RPMI8226 (cell line): ENCODE data around the gene RNF214.

ENCODE experiments used
- DNase-seq: peaks from one replicate; pipeline ENCODE4 v3.0.0-alpha.2; 2015

Gene RNF214

DNA sequence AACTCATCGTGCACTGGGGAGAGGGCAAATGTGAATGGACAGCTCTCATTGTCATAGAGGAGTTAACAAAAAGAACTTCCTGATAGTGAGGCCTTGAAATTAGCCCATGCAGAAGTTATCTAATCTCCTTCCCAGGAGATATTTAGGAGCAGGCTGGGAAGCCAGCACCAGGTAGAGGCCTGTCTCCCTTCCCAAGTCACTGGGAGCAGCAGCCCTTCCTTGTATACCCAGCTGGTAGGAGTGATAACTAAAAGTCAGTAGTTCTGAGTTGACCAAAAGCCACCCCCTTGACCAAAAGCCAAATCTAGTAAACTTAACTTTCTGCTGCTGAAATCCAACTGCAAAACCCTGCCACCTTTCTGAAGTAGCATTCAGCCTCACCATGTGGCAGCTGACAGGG lies 57.3 kb downstream of the RNF214 start:
- DNase-seq: no peak

DNA sequence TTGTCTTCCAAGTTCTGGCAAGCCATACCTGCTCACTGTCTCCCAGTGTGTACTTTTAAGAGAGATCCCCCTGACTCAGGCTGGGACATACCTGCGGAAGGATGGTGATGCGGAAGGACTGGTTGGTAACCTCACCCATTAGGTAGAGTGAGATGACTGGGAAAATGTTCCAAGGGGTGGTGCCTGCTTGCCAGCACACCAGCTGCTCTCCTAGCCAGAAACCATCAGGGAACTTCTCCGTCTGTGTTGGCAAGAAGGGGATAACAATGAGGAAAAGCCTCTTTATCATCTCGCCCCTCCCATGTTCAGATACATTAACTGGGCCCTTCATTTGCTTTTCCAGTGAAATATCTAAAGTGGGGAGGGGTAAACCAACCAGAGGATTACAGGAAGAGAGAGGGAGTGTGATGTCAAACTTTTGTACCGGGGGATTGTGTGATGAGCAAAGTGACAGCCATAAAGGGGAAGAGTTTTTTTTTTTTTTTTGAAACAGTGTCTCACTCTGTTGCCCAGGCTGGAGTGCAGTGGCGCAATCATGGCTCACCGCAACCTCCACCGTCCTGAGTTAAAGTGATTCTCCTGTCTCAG lies 58.4 kb downstream of the RNF214 start, which contains the start of gene BACE1-AS:
Gene BACE1-AS (plus strand): TSS at position 538 of the 588 bp plus-strand sequence.
- DNase-seq: no peak

DNA sequence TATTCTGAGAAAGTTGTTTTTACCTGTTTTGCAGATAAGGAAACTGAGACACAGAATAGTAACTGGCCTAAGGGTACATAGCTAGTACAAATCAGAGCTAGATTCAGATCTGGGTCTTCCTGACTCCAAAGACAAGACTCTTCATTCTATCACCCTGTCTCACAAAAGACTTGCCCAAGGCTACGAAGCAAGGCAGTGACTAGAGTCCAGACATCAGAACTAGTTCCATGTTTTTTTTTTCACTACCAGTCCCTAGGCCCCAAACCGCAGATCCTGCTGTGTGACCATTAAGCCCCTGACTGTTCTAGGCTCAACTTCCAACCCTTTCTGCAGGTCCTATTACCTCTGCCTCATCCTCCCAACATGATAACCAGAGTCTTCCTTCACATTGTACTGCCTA lies 60.1 kb downstream of the RNF214 start:
- no peak for DNase-seq

DNA sequence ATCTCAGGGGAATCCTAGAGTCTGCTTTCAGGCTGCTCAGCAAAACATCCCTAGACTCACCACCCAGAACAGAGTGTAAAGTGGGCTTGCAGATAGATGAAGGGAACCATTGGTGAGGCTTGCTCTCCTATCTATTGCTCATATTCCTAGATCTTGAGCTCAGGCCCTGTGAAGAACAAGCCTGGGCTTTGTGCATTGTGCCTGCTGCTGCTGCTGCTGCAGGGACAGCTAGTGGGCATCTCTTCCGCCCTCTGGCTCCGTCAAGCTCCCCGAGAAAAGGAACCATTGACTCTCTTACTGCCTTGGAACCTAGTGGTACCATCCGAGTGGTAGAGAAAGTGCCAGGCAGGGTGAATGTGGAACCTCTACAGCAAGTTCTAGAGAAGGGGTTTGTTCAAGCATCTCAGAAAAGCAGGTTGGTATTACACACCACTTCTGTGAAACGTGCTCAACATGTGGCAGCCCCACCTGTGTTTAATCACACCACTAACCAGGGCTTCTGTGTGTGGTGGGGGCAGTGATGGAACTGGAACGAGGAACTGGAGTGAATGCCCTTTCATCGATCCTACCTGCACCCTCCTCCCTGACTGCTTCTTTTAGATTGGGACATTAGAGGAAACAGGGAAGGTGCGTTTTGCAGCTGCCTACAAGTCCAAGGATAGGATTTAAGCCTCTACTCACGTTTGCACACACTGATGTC lies 63.1 kb downstream of the RNF214 start:
- no peak for DNase-seq

DNA sequence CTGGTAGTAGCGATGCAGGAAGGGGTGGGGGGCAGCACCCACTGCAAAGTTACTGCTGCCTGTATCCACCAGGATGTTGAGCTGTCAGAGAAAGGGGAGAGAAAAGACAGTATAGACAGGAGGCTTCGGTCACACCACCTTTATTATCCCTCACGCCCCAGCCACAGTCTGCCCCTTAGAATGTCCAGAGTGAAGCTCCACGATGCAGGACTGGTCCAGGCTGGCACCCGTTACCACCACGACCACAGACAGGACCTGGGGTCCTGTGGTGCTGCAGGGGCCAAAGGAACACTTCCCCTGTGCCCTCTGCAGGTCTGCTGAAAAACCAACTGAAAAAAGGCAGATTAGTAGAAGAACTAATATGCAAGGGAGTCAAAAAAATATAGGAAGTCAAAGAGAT lies 64.4 kb downstream of the RNF214 start:
- no peak for DNase-seq

DNA sequence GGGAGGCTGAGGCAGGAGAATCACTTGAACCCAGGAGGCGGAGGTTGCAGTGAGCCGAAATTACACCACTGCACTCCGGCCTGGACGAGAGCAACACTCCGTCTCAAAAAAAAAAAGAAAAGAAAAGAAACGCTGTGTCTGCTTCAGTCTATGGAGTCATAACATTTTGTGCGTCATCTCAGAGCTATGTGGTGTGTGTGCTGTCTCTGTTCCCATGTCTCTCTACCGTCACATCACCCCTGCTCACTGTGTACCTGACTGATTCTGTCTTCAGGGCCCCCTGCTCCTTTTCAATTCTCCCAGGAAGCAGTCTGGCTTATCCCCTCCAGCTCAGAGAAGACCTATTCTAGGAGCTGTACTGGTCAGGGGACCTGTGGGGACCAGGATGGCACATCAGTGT lies 65.7 kb downstream of the RNF214 start:
- no peak for DNase-seq

DNA sequence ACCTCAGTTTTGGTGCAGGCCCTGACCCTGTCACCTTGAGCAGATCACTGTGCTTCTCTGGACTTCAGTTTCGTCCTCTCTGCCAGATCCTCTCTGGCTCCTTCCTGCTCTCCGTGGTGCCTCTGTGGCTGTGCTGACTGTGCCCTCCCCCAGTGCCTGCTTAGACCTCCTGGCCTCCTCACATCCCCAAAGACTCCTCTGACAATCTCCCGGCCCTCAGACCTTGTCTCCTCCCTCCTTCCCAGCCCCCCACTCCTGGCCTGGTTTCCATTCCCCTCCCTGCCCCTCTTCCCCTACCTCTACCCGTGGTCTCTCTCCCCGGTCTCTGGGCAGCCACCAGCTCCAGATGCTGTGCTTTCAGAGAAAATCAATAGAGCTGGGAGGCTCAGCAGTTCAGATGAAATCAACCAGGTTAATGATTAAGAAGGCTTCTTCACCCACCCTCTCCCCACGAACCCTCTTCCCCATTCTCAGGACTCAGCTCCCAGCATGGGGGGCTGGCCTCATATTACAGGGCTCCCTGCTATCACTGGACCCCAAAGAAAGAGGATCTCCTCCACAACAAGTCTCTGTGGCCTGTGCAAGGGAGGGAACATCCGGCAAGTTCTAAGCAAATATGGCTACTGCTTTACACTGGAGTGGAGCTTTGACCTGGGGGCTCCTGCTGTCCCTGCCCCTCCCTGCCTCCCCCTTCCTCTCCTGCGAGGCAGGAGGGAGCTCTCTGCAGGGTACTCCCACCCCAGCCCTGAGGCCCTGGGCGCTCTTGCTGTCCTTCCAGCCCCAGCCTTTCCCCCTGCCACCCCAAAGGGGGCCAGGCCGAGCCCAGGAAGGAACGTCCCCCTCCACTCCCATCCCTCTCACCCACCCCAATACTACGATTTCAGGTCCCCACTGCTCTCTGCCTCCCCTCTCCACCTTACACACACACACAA lies 67.1 kb downstream of the RNF214 start:
- no peak for DNase-seq

DNA sequence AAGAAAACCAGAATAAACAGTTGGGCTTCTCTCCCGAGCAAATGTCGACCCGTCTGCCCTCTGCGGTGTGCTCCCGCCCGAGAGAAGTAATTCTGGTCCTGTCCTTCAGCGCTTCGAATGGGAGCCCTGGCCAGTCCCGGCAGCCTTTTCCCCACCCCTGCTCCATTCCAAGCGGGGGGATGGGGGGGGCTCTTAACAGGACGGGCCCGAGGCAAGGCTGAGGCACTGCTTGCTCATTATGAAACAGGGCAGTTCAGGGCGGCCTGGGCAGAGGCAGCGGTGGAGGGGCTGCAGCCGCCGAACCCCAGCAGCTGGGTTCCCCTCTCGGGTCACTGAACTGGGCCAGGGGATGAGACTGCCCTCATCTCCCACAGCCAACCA lies 67.8 kb downstream of the RNF214 start:
- DNase-seq: no peak

DNA sequence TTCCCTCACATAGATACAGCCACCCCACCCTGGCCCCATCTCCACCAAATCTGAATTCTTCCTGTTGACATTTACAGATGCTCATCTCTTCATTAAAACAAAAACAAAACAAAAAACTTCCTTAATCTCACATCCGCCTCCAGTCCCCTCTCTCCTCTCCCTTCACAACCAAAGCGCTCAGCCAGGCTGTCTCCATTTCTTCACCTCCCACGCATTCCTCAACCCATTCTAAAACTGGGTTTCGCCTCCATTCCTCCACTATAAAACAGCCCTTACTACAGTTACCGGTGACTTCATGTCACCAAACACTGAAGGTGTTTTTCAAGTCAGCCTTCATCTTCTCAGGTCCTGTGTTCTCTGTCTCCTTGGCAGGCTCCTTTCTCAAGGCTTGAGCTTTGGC lies 68.3 kb downstream of the RNF214 start:
- DNase-seq: no peak

DNA sequence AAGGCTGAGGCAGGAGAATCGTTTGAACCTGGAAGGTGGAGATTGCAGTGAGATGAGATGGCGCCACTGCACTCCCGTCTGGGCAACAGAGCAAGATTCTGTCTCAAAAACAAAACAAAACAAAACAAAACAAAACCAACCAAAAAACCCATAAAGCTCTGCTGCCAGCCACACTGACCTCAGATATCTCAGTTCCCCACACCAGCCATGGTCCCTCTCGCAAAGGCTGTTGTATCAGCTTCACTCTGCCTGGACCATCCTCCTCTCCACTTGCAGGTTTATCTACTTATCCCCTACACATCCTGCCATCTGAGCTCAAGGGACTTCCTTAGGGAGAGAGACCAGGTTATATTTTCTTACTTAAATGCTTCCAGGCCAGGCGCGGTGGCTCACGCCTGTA lies 69.8 kb downstream of the RNF214 start:
- DNase-seq: no peak

DNA sequence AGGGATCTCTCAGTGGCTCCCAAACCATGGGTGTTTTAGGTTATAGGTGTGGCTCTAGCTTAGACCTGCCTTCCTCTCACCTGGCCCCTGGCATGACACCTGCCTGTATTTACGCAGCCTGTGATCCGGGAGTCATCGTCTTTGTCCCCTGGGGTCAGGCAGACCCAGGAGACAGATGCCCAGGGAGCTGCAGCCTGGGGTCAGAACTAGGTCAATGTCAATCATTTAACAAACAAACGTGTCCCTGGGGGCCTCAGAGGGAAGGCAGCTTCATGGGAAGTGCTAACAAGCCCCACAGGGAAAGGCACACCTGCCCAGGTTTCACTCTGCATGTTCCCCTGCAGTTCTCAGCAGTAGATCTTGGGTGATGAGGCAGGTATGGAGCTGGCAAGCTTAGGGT lies 70.6 kb downstream of the RNF214 start:
- no peak for DNase-seq

DNA sequence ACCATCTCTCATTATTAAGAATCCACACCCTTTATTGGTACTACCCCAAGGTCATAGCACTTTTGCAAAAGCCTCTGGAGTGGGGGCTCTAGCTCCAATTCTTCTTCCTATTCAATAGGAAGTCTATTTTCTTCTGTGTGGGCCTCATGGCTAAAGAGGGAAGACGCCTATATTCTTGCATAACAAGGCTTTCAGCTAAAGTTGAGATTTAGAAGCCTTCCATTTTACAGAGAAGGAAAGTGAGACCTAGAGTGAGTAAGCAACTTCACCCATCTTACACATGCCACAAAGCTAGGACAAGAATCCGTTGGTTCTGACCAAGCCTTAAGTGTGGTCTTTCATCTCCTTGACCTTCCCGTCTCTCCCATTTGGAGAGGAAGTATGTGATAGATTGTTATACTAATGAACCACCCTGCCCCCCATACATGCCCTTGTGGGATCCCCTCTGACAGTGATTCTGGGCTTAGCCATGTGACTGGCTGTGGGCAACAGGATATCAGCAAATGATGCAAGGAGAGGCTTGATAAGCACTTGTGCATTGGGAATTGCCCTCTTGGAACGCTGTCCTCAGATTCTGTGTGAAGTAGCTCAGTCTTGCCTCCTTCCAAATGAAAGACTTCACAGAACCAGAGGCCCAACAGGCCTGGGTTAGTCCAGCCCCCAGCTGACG lies 71.3 kb downstream of the RNF214 start:
- DNase-seq: no peak

DNA sequence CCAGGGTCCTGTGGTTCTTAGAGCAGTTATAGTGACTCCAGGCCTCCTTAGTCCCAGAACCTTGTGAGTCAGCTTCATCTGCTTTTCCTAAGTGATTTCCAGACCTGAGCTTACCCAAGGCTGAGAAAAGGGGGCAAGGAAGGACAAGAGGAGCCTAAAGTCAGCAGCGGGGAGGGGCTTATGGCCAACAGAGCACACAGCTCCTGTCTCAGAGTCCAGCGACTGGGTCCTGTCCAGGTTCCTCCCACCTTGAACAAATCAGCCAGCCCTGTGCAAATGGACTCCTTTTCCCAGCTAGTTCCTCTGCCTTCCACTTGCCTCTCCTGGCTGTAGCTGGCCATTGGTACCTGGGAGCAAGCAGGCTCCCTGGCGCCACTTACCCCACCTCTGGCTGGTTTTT lies 72.7 kb downstream of the RNF214 start:
- DNase-seq: no peak

DNA sequence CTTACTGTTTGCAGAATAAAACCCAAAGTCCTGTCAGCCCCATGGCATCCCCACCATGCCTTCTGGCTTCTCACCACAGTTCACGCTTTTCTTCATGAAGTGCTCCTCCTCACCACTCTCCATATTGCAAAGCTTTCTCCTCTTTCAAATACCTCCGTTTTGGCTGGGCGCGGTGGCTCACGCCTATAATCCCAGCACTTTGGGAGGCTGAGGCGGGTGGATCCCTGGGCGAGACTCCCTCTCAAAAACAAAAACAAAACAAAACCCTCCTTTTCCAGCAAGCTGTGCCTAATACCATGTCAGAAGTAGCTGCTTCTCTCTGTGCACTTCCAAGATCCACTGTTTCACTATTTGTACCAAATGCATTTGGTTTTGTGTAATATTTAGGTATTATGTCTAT lies 76.8 kb downstream of the RNF214 start:
- DNase-seq: no peak

DNA sequence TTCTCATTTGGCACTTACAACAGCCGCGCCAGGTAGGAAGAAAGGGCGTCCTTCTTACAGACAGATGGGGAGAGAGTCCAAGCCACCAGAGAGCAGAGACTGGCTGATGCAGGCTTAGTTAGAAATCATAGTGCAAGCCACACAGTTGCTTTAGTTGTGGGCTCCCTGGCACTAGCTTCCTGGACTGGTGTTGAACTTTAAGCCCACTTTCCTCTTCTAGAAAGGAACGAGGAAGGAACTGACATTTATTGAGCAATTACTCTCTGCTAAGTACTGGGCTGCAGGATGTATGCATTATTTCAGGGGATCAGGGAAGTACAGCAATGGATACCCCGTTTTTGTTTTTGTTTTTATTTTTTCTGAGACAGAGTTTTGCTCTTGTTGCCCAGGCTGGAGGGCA lies 80.6 kb downstream of the RNF214 start:
- no peak for DNase-seq

DNA sequence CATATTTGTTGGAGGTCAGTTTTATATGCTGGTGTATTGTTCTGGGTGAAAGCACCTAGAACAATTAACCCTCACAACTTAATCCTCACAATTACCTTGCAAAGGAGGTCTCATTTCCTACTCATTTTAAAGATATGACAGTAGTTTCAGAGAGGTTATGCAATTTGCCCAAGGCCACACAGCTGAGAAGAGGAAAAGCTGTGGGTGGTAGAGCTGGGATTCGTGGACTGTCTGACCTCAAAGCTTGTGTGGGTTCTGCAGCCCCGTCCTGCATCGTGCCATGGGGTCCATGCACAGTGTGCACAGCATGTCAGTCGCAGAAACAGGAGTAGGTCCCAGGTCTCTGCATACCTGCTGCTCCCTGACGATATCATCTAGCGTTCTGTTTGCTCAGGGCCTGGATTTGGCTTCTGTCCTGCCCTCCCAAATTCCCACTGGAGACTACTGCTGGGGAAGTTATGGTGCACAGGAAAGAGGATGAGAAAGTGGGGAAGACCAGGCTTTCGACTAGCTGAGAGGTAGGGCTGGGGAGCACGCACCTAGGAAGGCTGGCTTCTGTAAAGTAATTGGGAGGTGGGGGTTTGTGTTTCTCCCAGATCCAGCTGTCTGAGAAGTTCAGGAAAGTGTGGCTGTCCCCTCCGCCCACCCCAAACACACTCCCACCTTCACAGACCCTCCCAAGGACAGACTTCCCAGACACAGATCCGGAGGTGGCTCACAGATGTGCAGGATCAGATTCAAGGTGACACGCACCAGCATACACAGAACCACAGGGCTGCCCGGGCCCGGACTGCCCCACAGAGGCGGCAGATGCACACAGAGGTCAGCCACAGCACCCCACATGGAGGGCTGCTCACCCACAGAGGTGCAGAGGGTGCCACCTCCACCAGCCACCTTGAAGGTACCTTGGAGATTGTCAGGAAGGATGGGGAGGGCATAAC lies 81.6 kb downstream of the RNF214 start:
- no peak for DNase-seq

DNA sequence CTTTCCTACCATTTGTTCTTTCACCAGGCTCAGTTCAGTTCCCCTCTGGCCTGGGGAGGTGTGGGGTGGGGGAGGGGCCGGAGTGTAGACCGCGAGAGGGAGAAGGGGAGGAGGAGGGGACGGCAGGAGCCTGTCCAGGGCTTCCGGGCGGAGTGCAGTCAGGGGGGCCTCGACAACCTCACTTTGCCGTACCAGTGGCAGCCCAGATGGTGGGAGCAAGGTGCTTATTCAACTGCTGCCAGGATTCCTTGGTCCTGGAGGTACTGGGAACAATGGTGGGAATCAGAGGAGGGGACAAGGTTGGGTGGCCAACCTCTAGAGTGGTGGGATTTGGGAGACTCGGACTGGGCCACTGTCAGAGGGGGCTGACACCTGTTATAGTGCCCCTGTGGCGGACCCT lies 82.4 kb downstream of the RNF214 start:
- DNase-seq: no peak

DNA sequence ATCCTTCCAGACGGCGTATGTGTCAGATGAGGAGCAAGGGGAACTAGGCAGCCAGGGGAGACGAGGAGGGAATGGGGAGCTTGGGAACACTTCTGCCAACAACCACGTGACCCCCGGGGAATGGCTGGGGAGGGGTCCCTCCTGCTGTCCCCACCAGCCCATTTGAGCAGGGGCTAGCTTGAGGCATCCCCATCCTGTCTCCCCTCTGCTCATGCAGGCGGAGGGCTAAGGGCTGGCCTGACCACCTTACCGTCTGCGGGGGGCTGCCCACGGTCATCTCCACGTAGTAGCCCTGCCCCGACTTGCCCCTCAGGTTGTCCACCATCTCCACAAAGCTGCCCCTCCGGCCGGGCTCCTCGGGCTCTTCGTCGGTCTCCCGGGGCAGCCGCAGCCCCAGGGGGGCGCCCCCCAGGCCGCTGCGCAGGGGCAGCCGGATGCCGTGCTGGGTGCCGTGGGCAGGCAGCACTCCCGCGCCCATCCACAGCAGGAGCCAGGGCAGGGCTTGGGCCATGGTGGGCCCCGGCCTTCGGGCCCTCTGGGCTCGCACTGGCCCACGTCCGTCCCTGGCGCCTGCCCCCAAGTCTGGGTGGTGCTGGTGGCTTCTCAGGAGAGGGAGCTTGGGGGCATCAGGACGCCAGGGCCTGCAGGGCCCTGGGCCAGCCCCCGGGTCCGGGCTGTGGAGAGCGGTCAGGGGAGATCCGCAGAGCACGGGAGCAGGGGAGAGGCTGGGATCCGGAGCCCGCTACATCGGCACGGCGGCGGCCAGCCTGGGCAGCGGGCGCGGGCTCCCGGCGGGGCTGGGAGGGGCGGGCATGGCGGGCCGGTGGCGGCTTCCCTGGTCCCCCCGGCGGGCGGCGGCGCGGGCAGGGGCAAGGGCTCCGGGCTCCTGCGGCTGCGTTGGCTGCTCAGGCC lies 83.1 kb downstream of the RNF214 start:
- DNase-seq: no peak

DNA sequence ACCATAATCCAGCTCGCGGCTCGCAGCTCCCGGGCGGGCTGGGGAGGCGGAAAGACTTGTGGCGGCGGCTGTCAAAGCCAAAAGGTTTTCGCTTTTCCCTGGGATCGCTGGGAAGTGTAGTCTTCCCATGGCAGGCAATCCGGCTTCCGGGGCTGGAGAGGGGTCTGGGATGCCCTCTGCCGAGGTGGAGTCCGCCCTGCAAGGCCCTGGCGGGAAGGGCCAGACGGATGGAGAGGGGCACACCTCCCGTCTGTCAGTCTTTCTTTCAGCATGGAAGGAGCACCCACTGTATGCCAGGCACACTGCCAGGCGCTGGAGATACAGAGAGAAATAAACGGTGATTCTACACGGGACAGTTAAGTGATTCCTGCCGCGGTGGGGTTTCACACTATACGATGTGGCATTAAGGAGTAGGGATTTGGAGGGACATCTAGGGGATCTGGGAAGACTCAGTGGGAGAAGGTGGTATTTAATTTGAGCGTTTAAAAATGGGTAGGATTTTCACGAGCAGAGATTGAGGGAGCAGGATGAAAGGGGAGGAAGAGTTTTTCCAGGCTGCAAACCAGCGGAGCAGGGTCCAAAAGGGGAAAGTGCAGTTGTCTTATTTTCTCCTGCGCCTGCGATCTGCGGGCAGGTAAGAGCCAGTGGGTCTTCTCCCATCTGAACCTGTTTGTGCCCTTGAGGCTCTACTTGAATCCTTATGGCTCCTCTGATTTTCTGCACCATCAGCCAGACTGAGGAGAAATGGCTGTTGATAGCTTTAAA lies 83.9 kb downstream of the RNF214 start, which contains the start of gene BACE1:
Gene BACE1 (minus strand): TSS at position 60 of the 765 bp plus-strand sequence. CDS start 461 bp downstream, outside the sequence.
- no peak for DNase-seq

DNA sequence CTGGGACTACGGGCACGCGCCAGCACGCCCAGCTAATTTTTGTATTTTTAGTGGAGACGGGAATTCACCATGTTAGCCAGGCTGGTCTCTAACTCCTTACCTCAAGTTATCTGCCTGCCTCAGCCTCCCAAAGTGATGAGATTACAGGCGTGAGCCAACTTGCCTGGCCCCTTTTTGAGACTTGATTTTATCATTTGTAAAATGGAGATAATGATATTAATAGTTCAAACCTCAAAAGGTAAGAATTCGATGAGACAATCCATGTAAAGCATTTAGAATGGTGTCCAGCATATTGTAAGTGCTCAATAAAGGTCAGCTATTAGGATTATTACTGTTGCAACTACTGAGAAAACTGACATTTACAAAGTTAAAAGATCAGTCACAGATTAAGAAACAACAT lies 86.3 kb downstream of the RNF214 start:
- no peak for DNase-seq
